ENCODE results near the gene GOLGA7B. TPM values are rescaled to one million over a fixed set of nuclear protein-coding genes. Genes with fewer than 3 reads are reported as not detected.

GOLGA7B gene
- total and polyA plus RNA-seq, 9 of the 15 experiments (the other 6 are each of a cell fraction or from before 2014, with no cell fraction given) = 0.03 to 0.07 (median 0.04) TPM; not detected in 3

GRCh38 chr10:97812696-97813095, 36.9 kb upstream of the GOLGA7B start:
- ChIA-PET POLR2A (no interaction called here), CTCF (ENCODE audit: low intra/inter-chr PET ratio) (interaction anchor here (0.7 kb wide), 1 partner anchor 18 kb away, joined by 4 read pairs; no protein-coding TSS in a partner anchor)
- no peak overlapping the region; the same call in 1 of the 2 replicates for H2AFZ ChIP-seq (ENCODE audit: low read depth, low read length)
- 7% methylated on average over 8 of the region's 8 CpGs for WGBS (ENCODE audit: insufficient coverage, low coverage, missing lambda C conversion rate)
- no peaks in the 10 kb centered on the region for H3K9me1 ChIP-seq (ENCODE audit: control insufficient read depth, insufficient read depth, low read length)
- H3K27me3 ChIP-seq (ENCODE audit: control insufficient read depth in 2 of 2, insufficient read depth in 2 of 2, low read length in 2 of 2) = peaks cover 0 to 9% of the 10 kb centered on the region in 2 experiments; a peak in 2 of 5 replicates
- in situ Hi-C loops (cut with MboI) (no loop called here), intact Hi-C loops (cut with micrococcal nuclease) (no loop called here)
- H3K9me3 ChIP-seq (replicated peaks; ENCODE audit: control insufficient read depth, insufficient read depth, low read depth, low read length) = no peaks in the 10 kb centered on the region
- no peak overlapping the region for H3K9ac ChIP-seq (ENCODE audit: insufficient read depth in 1 of 2, low read depth in 2 of 2, low read length in 2 of 2)
- no TSS peak for BruUV-seq (replicated peaks)
- H3K4me1 ChIP-seq (replicated peaks in 1 of 2; ENCODE audit: control insufficient read depth in 2 of 2, insufficient read depth in 2 of 2, low read length in 2 of 2) = peaks cover 4 to 21% of the 10 kb centered on the region in 2 experiments; a peak in 3 of 5 replicates
- no peak; the same call in 1 of the 3 replicates for ATAC-seq
- no peak for DNase-seq (ENCODE audit: extremely low read depth in 1 of 4, low spot score in 3 of 4)
- H3K4me3 ChIP-seq = no peak overlapping the region
- H3K36me3 ChIP-seq (ENCODE audit: control insufficient read depth, insufficient read depth, low read length) = no peaks in the 10 kb centered on the region
- H4K20me1 ChIP-seq (replicated peaks; ENCODE audit: control insufficient read depth, insufficient read depth, low read length) = no peaks in the 10 kb centered on the region
- peak overlapping the region; percentile 46 for H3K4me2 ChIP-seq (ENCODE audit: insufficient read depth, low read length)
- no peak for FAIRE-seq
- H3K79me2 ChIP-seq (ENCODE audit: control insufficient read depth, insufficient read depth, low read length) = no peaks in the 10 kb centered on the region
- no peak overlapping the region for H3K27ac ChIP-seq (ENCODE audit: extremely low read depth, low read depth, low read length)
- no peak for TF ChIP-seq TEAD1 (CRISPR knock-in tag; IDR thresholded peaks at IDR 0.05)
- 0 out of 2 replicates have a peak, but pooled peaks have one; percentile 39 for TF ChIP-seq NBN (IDR thresholded peaks at IDR 0.05; ENCODE audit: low read depth)
- TF ChIP-seq CTBP1 (IDR thresholded peaks at IDR 0.05; ENCODE audit: borderline replicate concordance) = peak; percentile 54; the same call in 1 of the 2 replicates
- peak; percentile 85 for TF ChIP-seq C11orf30 (IDR thresholded peaks at IDR 0.05; ENCODE audit: low read depth)
- peak; percentile 11; the same call in 1 of the 2 replicates for TF ChIP-seq JUND (IDR thresholded peaks at IDR 0.05; ENCODE audit: borderline replicate concordance, low read depth, low read length)
- no peak for TF ChIP-seq JUND (tag; IDR thresholded peaks at IDR 0.05; ENCODE audit: borderline replicate concordance, low read depth, low read length)
- TF ChIP-seq HDAC2 (IDR thresholded peaks at IDR 0.05) = 0 out of 2 replicates have a peak, but pooled peaks have one; percentile 18
- no peak for TF ChIP-seq ZFX (CRISPR knock-in tag; IDR thresholded peaks at IDR 0.05)
- peak; percentile 71 for TF ChIP-seq SMARCA4 (IDR thresholded peaks at IDR 0.05)
- peak; percentile 89 for TF ChIP-seq ZNF316 (IDR thresholded peaks at IDR 0.05)
- TF ChIP-seq ATF3 (IDR thresholded peaks at IDR 0.05) = peak; percentile 19; the same call in 1 of the 2 replicates
- TF ChIP-seq ATF3 (CRISPR knock-in tag; conservative IDR thresholded peaks at IDR 0.05) = no peak
- TF ChIP-seq THRAP3 (IDR thresholded peaks at IDR 0.05; ENCODE audit: borderline replicate concordance) = no peak
- TF ChIP-seq GATA2 (CRISPR knock-in tag; IDR thresholded peaks at IDR 0.05) = 0 out of 2 replicates have a peak, but pooled peaks have one; percentile 12
- TF ChIP-seq ZNF384 (IDR thresholded peaks at IDR 0.05; ENCODE audit: low read depth, low read length) = peak; percentile 72
- TF ChIP-seq MEIS2 (IDR thresholded peaks at IDR 0.05; ENCODE audit: partially characterized antibody) = peak; percentile 20
- peak; percentile 86 for TF ChIP-seq MAFG (tag; conservative IDR thresholded peaks at IDR 0.05)
- peak; percentile 25; the same call in 1 of the 2 replicates for TF ChIP-seq ARID1B (IDR thresholded peaks at IDR 0.05)
- TF ChIP-seq FOSL1 (tag; conservative IDR thresholded peaks at IDR 0.05) = peak; percentile 51; the same call in 1 of the 2 replicates
- TF ChIP-seq ZHX1 (conservative IDR thresholded peaks at IDR 0.05; ENCODE audit: low read length) = no peak
- TF ChIP-seq HES1 (IDR thresholded peaks at IDR 0.05; ENCODE audit: low read depth) = peak; percentile 25; the same call in 1 of the 2 replicates

Measured in K562 (cell line).